Measurements from ENCODE around the gene PCNT.
"Not testable (repeated sequence)": the region's sequence is repeated elsewhere in the genome, so short reads cannot be mapped to it uniquely, and the experiment has no call there.

The PCNT gene

DNA sequence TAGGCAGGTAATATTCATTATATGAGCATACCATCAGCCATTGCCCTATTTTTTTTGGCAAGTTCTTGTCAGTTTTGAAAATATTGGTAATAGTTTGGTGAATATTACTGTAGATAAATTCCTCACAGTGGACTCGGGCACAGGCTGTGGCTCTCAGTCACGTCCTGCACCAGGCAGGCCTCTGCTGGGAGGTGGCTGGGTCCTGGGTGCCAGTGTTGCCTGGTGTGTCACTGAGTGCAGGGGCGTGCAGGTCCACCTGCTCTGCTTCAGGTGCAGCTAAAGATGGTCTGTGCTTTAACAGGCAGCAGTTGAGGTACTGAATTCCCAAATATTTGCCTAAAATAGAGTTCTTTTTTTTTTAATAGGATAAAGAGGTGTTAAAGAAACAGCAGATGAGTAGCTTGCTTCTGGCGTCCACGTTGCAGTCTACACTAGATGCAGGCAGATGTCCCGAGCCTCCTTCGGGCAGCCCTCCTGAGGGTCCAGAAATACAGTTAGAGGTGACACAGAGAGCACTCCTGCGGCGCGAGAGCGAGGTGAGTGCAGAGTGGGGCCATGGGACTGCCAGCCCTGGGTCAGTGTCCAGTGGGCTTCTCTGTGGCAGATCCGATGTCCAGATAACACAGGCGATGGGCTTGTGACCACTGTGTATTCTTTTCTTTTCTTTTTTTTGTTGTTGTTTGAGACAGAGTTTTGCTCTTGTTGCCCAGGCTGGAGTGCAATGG lies 77.4 kb downstream of the PCNT start:
- ChIA-PET POLR2A (no interaction called here), CTCF (no interaction called here)
- DNase-seq (ENCODE audit: extremely low spot score), result no peak
- TF ChIP-seq NFRKB (IDR thresholded peaks at IDR 0.05) (no peak), CTBP1 (IDR thresholded peaks at IDR 0.05; ENCODE audit: borderline replicate concordance) (no peak), FOXM1 (IDR thresholded peaks at IDR 0.05; ENCODE audit: borderline replicate concordance) (no peak), FOXA1 (IDR thresholded peaks at IDR 0.05) (no peak), SUZ12 (IDR thresholded peaks at IDR 0.05) (no peak), BHLHE40 (IDR thresholded peaks at IDR 0.05; ENCODE audit: borderline replicate concordance) (no peak), PKNOX1 (IDR thresholded peaks at IDR 0.05) (no peak), L3MBTL2 (conservative IDR thresholded peaks at IDR 0.05) (no peak), LEF1 (IDR thresholded peaks at IDR 0.05; ENCODE audit: borderline replicate concordance) (no peak), FOXK2 (IDR thresholded peaks at IDR 0.05) (no peak), ELF4 (IDR thresholded peaks at IDR 0.05) (no peak)

GRCh38 chr21:46402421-46402820 lies 78.5 kb downstream of the PCNT start:
- CTCF ChIA-PET, result no interaction called here
- no peak for DNase-seq (ENCODE audit: extremely low spot score)
- no peak for TF ChIP-seq CTBP1 (IDR thresholded peaks at IDR 0.05; ENCODE audit: borderline replicate concordance)
- no peak for TF ChIP-seq PKNOX1 (IDR thresholded peaks at IDR 0.05)
- no peak for TF ChIP-seq L3MBTL2 (conservative IDR thresholded peaks at IDR 0.05)
- TF ChIP-seq ZNF384 (IDR thresholded peaks at IDR 0.05), result no peak
- TF ChIP-seq FOXK2 (IDR thresholded peaks at IDR 0.05), result no peak
- no peak for TF ChIP-seq HDGF (IDR thresholded peaks at IDR 0.05; ENCODE audit: borderline replicate concordance)
- no peak for TF ChIP-seq TARDBP (IDR thresholded peaks at IDR 0.05)
- TF ChIP-seq BHLHE40 (IDR thresholded peaks at IDR 0.05; ENCODE audit: borderline replicate concordance), result no peak
- no peak for TF ChIP-seq LEF1 (IDR thresholded peaks at IDR 0.05; ENCODE audit: borderline replicate concordance)
- TF ChIP-seq ELF4 (IDR thresholded peaks at IDR 0.05), result no peak
- no peak for TF ChIP-seq FOXM1 (IDR thresholded peaks at IDR 0.05; ENCODE audit: borderline replicate concordance)
- POLR2A ChIA-PET, result no interaction called here

DNA sequence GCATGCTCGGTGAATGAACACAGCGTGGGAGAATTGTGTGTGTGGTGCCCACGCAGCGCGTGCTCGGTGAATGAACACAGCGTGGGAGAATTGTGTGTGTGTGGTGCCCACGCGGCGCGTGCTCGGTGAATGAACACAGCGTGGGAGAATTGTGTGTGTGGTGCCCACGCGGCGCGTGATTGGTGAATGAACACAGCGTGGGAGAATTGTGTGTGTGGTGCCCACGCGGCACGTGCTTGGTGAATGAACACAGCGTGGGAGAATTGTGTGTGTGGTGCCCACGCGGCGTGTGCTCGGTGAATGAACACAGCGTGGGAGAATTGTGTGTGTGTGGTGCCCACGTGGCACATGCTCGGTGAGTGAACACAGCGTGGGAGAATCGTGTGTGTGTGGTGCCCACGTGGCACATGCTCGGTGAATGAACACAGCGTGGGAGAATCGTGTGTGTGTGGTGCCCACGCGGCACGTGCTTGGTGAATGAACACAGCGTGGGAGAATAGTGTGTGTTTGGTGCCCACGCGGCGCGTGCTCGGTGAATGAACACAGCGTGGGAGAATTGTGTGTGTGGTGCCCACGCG lies 79.4 kb downstream of the PCNT start:
- CTCF ChIA-PET; POLR2A ChIA-PET; DNase-seq (ENCODE audit: extremely low spot score): not testable (repeated sequence)

DNA sequence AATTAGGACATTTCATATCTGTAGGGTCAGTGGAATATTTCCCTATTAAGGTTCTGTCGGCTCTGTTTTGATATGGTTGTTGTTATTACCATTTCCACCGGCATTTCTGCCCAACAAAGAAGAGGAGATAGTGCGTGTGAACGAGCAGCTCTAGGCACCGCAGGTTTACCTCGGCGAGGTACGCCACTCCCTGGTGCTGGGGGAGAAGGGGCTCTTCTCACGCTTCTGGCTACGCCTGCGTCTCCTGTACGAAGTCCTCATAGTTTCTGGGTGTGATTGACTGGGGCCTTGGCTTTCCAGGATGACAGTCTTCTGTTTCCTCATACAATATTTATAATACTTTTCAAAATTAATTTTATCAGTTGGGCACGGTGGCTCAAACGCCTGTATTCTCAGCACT lies 80.3 kb downstream of the PCNT start:
- DNase-seq (ENCODE audit: extremely low spot score), result no peak
- POLR2A ChIA-PET, result no interaction called here
- TF ChIP-seq BHLHE40 (IDR thresholded peaks at IDR 0.05; ENCODE audit: borderline replicate concordance) (no peak), L3MBTL2 (conservative IDR thresholded peaks at IDR 0.05) (no peak), FOXA1 (IDR thresholded peaks at IDR 0.05) (no peak), ELF4 (IDR thresholded peaks at IDR 0.05) (no peak), SP1 (IDR thresholded peaks at IDR 0.05) (no peak), FOXK2 (IDR thresholded peaks at IDR 0.05) (no peak)
- CTCF ChIA-PET, result no interaction called here

DNA sequence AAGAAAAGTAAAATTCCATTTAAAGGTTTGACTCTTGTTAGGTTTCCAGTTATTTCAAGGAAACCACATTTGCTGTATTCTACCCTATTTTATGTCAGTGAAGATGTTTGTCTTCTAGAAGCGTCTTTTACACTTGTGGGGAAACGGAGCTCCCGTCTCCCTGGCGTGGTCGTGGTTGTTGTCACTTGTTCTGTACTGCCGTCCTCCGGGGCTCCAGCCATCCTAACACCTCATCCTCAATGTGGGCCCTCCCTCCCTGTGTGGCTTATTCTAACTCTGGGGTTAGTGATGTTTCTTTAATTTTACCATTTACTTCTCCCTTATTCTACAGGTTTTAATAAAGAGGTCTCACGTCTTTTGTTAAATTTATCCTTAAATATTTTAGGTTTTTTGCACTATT lies 82.0 kb downstream of the PCNT start:
- TF ChIP-seq SUZ12 (IDR thresholded peaks at IDR 0.05) (no peak), NFRKB (IDR thresholded peaks at IDR 0.05) (no peak), CTBP1 (IDR thresholded peaks at IDR 0.05; ENCODE audit: borderline replicate concordance) (no peak), LEF1 (IDR thresholded peaks at IDR 0.05; ENCODE audit: borderline replicate concordance) (no peak), L3MBTL2 (conservative IDR thresholded peaks at IDR 0.05) (no peak), ZNF384 (IDR thresholded peaks at IDR 0.05) (no peak), FOXA1 (IDR thresholded peaks at IDR 0.05) (no peak), BHLHE40 (IDR thresholded peaks at IDR 0.05; ENCODE audit: borderline replicate concordance) (no peak), FOXM1 (IDR thresholded peaks at IDR 0.05; ENCODE audit: borderline replicate concordance) (no peak), ARNT (IDR thresholded peaks at IDR 0.05) (no peak), SP1 (IDR thresholded peaks at IDR 0.05) (no peak), PKNOX1 (IDR thresholded peaks at IDR 0.05) (no peak)
- no peak for DNase-seq (ENCODE audit: extremely low spot score)
- POLR2A ChIA-PET, result no interaction called here
- CTCF ChIA-PET, result no interaction called here

DNA sequence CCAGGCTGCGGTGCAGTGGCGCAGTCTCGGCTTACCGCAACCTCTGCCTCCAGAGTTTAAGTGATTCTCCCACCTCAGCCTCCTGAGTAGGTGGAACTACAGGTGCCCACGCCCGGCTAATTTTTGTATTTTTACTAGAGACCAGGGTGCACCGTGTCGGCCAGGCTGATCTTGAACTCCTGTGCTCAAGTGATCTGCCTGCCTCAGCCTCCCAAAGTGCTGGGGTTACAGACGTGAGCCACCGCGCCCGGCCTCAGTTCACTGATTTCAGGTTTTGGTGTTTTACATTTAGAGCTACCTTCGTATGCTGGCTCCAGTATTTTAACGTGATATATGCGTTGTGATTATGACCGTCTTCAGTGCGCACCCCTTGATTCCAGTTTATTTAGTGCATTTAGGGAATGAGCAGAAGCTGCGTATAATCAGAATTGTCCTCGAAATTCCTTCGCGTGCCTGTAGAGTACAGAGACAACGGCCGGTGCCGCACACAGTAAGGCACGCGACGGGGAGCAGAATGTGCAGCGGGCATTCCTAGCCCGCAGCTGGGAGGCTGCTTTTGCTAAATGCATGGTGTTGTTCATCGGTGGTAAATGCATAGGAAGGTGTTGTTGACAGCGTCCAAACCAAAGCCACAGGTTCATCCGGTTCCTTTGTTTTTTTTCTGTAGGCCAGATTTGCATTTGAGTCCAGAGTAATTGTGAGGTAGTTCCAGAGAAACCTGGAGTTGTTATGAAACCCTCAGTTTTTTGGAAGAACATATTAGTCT lies 85.9 kb downstream of the PCNT start:
- ChIA-PET CTCF (no interaction called here), POLR2A (no interaction called here)
- TF ChIP-seq CTBP1 (IDR thresholded peaks at IDR 0.05; ENCODE audit: borderline replicate concordance), result no peak
- TF ChIP-seq PKNOX1 (IDR thresholded peaks at IDR 0.05), result no peak
- TF ChIP-seq L3MBTL2 (conservative IDR thresholded peaks at IDR 0.05), result no peak
- TF ChIP-seq LEF1 (IDR thresholded peaks at IDR 0.05; ENCODE audit: borderline replicate concordance), result no peak
- no peak for TF ChIP-seq FOXK2 (IDR thresholded peaks at IDR 0.05)

More for the DNA sequence above, 85.9 kb downstream of the PCNT start:
- no peak for DNase-seq (ENCODE audit: extremely low spot score)
